Endothelial cell of umbilical vein (primary cell): ENCODE results near the gene TCN1. TPM values are rescaled to one million over a fixed set of nuclear protein-coding genes. Genes with fewer than 3 reads are reported as not detected.
"Not testable (repeated sequence)": the region's sequence is repeated elsewhere in the genome, so short reads cannot be mapped to it uniquely, and the experiment has no call there.

ENCODE experiments used
- BruUV-seq: library from RNA; stranded (reverse); fragments of 400-500 nt; replicated peaks from 2 replicates; lab custom pipeline; 2021; lab: Mats Ljungman, UMichigan
- CTCF ChIA-PET: fragments of 300-600, 350-600 bp; sonication (Branson Sonifier 250); formaldehyde crosslinking; loops from one replicate; lab custom pipeline; 2021; ENCODE audit warnings: antibody characterized with exemption, inconsistent platforms; lab: Charles Lee
- POLR2A ChIA-PET: fragments of 300-600, 350-600 bp; sonication (Branson Sonifier 250); formaldehyde crosslinking; loops from one replicate; lab custom pipeline; 2021; ENCODE audit warnings: antibody characterized with exemption, inconsistent platforms; lab: Charles Lee
- DNase-seq: peaks from one replicate; pipeline ENCODE4 v3.0.0-alpha.2; 2011; ENCODE audit warnings: low read depth, low spot score
- FAIRE-seq: peaks from 2 replicates; lab custom pipeline; 2011; peaks lifted over from hg19 to GRCh38; lab: Jason Lieb, UNC
- H2AFZ ChIP-seq: 2 replicates; pipeline ENCODE4 v1.6.0; 2012; ENCODE audit warnings: low read depth, low read length, control low read depth, inconsistent platforms
- H3K27ac ChIP-seq: 2 replicates; pipeline ENCODE4 v1.5.1; 2011; ENCODE audit warnings: low read depth, mild to moderate bottlenecking, control low read depth, low read length, moderate library complexity; ENCODE audit not compliant: insufficient read depth
- H3K27me3 ChIP-seq, 2 experiments: 2 replicates each; pipeline versions ENCODE4 v1.6.0 to v1.6.1; 2011; ENCODE audit warnings: low read length in 2 of 2, mixed read lengths in 1 of 2; ENCODE audit not compliant: control insufficient read depth in 2 of 2, insufficient read depth in 2 of 2
- H3K36me3 ChIP-seq, 2 experiments: 2 replicates in 1 of 2; 3 replicates in 1 of 2; pipeline ENCODE4 v1.5.1; 2011; ENCODE audit warnings: low read length in 2 of 2, mild to moderate bottlenecking in 1 of 2, moderate library complexity in 1 of 2; ENCODE audit not compliant: control insufficient read depth in 2 of 2, insufficient read depth in 2 of 2; ENCODE audit errors: extremely low read depth in 1 of 2
- H3K4me1 ChIP-seq: 3 replicates; pipeline ENCODE4 v1.5.1; 2011; ENCODE audit warnings: mild to moderate bottlenecking, low read length; ENCODE audit not compliant: control insufficient read depth, insufficient read depth; ENCODE audit errors: extremely low read depth
- H3K4me2 ChIP-seq: 2 replicates; pipeline ENCODE4 v1.6.1; 2011; ENCODE audit warnings: low read length, control low read depth, mixed read lengths; ENCODE audit not compliant: insufficient read depth
- H3K4me3 ChIP-seq, 3 experiments: fragments of 200-600 bp in 1 of 3; sonication (generic), shearing (Covaris generic) in 1 of 3; replicated peaks in 1 of 3; 2 replicates each; pipeline ENCODE4 v1.5.1; 2011 to 2016; ENCODE audit warnings: control low read depth in 3 of 3, low read length in 3 of 3, mild to moderate bottlenecking in 2 of 3, inconsistent platforms in 1 of 3, low read depth in 1 of 3, moderate library complexity in 1 of 3; ENCODE audit not compliant: insufficient read depth in 1 of 3
- H3K79me2 ChIP-seq: 2 replicates; pipeline ENCODE4 v1.6.0; 2012; ENCODE audit warnings: low read length, inconsistent platforms; ENCODE audit not compliant: control insufficient read depth, insufficient read depth
- H3K9ac ChIP-seq: replicated peaks from 2 replicates; pipeline ENCODE3; 2011; ENCODE audit warnings: low read length, control low read depth; ENCODE audit not compliant: insufficient read depth; ENCODE audit errors: extremely low read depth
- H3K9me1 ChIP-seq: replicated peaks from 3 replicates; pipeline ENCODE4 v1.6.0; 2011; ENCODE audit warnings: mild to moderate bottlenecking, low read length; ENCODE audit not compliant: control insufficient read depth, insufficient read depth; ENCODE audit errors: extremely low read depth
- H3K9me3 ChIP-seq: replicated peaks from 2 replicates; pipeline ENCODE4 v1.5.1; 2012; ENCODE audit warnings: low read length, inconsistent platforms; ENCODE audit not compliant: control insufficient read depth, insufficient read depth
- H4K20me1 ChIP-seq: replicated peaks from 2 replicates; pipeline ENCODE3; 2011; ENCODE audit warnings: mild to moderate bottlenecking, low read length; ENCODE audit not compliant: control insufficient read depth, insufficient read depth; ENCODE audit errors: extremely low read depth
- CTCF ChIP-seq, 2 donors: IDR thresholded peaks; 1 replicate in 1 of 2; 2 replicates in 1 of 2; pipeline ENCODE4 v1.5.1; 2011; ENCODE audit warnings: low read length in 2 of 2, mild to moderate bottlenecking in 2 of 2, moderate library complexity in 2 of 2, control low read depth in 1 of 2, inconsistent platforms in 1 of 2, low read depth in 1 of 2; ENCODE audit not compliant: insufficient read depth in 1 of 2; ENCODE audit errors: extremely low read depth in 1 of 2
- EZH2 ChIP-seq: IDR thresholded peaks from 2 replicates; pipeline ENCODE4 v1.6.1; 2012; ENCODE audit warnings: borderline replicate concordance, low read depth, mild to moderate bottlenecking, moderate library complexity, low read length, inconsistent platforms; ENCODE audit not compliant: severe bottlenecking
- FOS ChIP-seq: IDR thresholded peaks from 2 replicates; pipeline ENCODE4 v1.6.1; 2011; ENCODE audit warnings: mild to moderate bottlenecking, low read length, moderate library complexity, borderline replicate concordance; ENCODE audit not compliant: insufficient read depth
- GATA2 ChIP-seq: IDR thresholded peaks from 2 replicates; pipeline ENCODE4 v1.7.0; 2011; ENCODE audit warnings: low read depth, mild to moderate bottlenecking, moderate library complexity, mixed read lengths, low read length; ENCODE audit not compliant: insufficient read length, insufficient read depth
- JUN ChIP-seq: IDR thresholded peaks from 2 replicates; pipeline ENCODE4 v1.6.1; 2011; ENCODE audit warnings: borderline replicate concordance, low read depth; ENCODE audit not compliant: insufficient read length, insufficient read depth
- MAX ChIP-seq: IDR thresholded peaks from 2 replicates; pipeline ENCODE4 v1.6.1; 2011; ENCODE audit not compliant: insufficient read depth, insufficient read length
- MYC ChIP-seq: IDR thresholded peaks from one replicate; pipeline ENCODE4 v1.6.1; 2011; ENCODE audit warnings: mild to moderate bottlenecking, low read depth, low read length
- POLR2A ChIP-seq: IDR thresholded peaks from 2 replicates; pipeline ENCODE4 v1.6.1; 2012; ENCODE audit warnings: low read depth, mild to moderate bottlenecking, control low read depth, low read length
- POLR2AphosphoS5 ChIP-seq: IDR thresholded peaks from 2 replicates; pipeline ENCODE4 v1.6.1; 2012; ENCODE audit warnings: low read depth, mild to moderate bottlenecking, control low read depth, low read length, moderate library complexity; ENCODE audit not compliant: insufficient read depth
- dilution Hi-C: fragments of 300-500 bp; cut with MboI; formaldehyde crosslinking; loops from one replicate; pipeline ENCODE4 v1.15.0; 2019; ENCODE audit warnings: low sequenced_read_pairs; ENCODE audit not compliant: extremely low pct_ligation_motif_present
- intact Hi-C: fragments of 100-400 bp; cut with micrococcal nuclease; formaldehyde crosslinking; loops from one replicate; pipeline ENCODE4 v1.10.0; 2022
- polyA plus RNA-seq, 4 experiments: library from polyadenylated mRNA; depleted of rRNA in 3 of 4; stranded (reverse) in 3 of 4; unstranded in 1 of 4; fragments of >200 nt; gene quantifications; 2 replicates each; pipeline versions ENCODE4 v1.2.1 to v1.2.3, GENCODE V29; 2011 to 2012; ENCODE audit warnings: missing spikeins in 1 of 4
- total RNA-seq: library from RNA; stranded (reverse); gene quantifications from 2 replicates; pipeline ENCODE4 v1.2.3, GENCODE V29; 2021

TCN1 gene
- total and polyA plus RNA-seq, 2 donors (not counting 3 experiments of a cell fraction or from before 2014, with no cell fraction given) = not detected

GRCh38 chr11:59816434-59816833 lies 49.9 kb downstream of the TCN1 start:
- POLR2A ChIA-PET, FAIRE-seq, H3K9me3 ChIP-seq, intact Hi-C loops, H3K27me3 ChIP-seq, DNase-seq, H3K79me2 ChIP-seq, H3K36me3 ChIP-seq, H4K20me1 ChIP-seq, H2AFZ ChIP-seq, H3K4me3 ChIP-seq, H3K4me1 ChIP-seq, H3K9ac ChIP-seq, dilution Hi-C loops, H3K27ac ChIP-seq, H3K9me1 ChIP-seq, BruUV-seq, H3K4me2 ChIP-seq: not testable (repeated sequence)
- CTCF ChIA-PET = interaction anchor here (3.3 kb wide), 1 partner anchor 103 kb away, joined by 11 read pairs; no protein-coding TSS in a partner anchor

GRCh38 chr11:59815754-59816153 lies 50.5 kb downstream of the TCN1 start:
- no peaks in the 10 kb centered on the region for H3K9me3 ChIP-seq
- DNase-seq (no peak), FAIRE-seq (no peak)
- H3K9me1 ChIP-seq = no peaks in the 10 kb centered on the region
- no peaks in the 10 kb centered on the region for H4K20me1 ChIP-seq
- no peak for TF ChIP-seq MAX
- no peak for TF ChIP-seq EZH2
- TF ChIP-seq CTCF (IDR thresholded peaks at IDR 0.05; ENCODE audit: extremely low read depth in 1 of 2, insufficient read depth in 1 of 2, low read depth in 1 of 2, low read length in 2 of 2) = no peak
- no peak for TF ChIP-seq FOS
- no peak for TF ChIP-seq POLR2A
- TF ChIP-seq JUN = no peak
- TF ChIP-seq MYC = no peak
- TF ChIP-seq POLR2AphosphoS5 = no peak
- no peak for TF ChIP-seq GATA2
- no peak overlapping the region for H3K4me3 ChIP-seq
- H3K9ac ChIP-seq = no peak overlapping the region
- dilution Hi-C loops = no loop called here
- H3K79me2 ChIP-seq = no peaks in the 10 kb centered on the region
- CTCF ChIA-PET = interaction anchor here (1.0 to 3.3 kb wide), 4 partner anchors 9 to 104 kb away, joined by 3 to 11 read pairs (median 4); no protein-coding TSS in a partner anchor
- H3K4me1 ChIP-seq = peaks cover 3% of the 10 kb centered on the region
- no TSS peak for BruUV-seq
- no peaks in the 10 kb centered on the region for H3K27me3 ChIP-seq
- H3K27ac ChIP-seq = no peak overlapping the region
- H2AFZ ChIP-seq = no peak overlapping the region
- intact Hi-C loops = no loop called here
- H3K4me2 ChIP-seq = no peak overlapping the region
- POLR2A ChIA-PET = no interaction called here
- H3K36me3 ChIP-seq = no peaks in the 10 kb centered on the region
